Measurements from ENCODE around the gene ELFN1.
"Not testable (repeated sequence)": the region's sequence is repeated elsewhere in the genome, so short reads cannot be mapped to it uniquely, and the experiment has no call there.

Gene ELFN1

DNA sequence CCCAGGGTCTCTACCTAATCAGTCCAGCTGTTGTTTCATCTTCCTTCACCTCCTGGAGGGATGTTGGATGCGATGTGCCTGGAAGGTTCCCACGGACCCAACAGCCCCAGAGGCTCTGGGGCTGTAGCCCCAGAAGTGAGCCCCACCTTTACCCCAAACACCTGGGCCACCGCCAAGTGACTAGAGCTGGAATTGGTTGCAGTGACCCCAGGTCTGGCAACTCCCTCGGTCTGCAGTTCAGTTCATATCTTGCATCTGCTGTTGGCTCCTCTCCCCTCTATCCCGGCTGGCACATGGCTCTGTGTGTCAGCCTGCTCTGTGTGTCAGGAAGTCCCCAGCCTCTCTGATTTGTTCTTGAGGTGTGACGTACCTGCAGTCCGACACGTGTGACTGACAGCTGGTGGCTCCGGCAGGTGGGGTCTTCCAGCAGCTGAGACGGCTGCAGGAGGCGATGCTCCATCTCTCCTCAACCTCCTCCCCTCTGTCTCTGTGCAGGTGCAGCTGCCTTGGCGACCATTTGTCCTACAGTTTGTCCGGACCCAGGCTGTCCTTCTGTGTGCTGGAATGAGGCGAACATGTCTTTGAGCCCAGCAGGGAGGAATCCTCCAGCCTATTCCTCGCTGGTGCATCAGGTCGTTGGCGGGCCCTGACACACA lies 38.6 kb downstream of the ELFN1 start:
- no peak for DNase-seq (ENCODE audit: low read depth in 2 of 2)

DNA sequence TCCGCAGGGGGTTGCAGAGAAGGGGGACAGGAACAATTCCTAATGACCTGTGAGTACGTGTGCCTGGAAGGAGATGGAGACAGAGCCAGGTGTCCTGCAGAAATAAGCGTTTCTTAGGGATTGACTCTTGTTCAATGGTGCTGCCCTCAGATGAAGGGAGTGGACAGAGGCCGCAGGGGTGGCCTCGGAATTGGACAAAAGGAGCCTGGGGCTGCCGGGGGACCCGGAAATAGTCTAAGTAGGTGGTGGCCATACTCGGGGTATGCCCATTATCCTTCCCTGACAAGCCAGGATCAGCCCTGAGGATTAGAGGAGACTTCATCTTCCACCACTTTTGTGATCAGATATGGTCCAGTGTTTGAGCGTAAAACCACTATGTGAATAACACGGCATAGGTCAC lies 39.2 kb downstream of the ELFN1 start:
- no peak for DNase-seq (ENCODE audit: low read depth in 2 of 2)

DNA sequence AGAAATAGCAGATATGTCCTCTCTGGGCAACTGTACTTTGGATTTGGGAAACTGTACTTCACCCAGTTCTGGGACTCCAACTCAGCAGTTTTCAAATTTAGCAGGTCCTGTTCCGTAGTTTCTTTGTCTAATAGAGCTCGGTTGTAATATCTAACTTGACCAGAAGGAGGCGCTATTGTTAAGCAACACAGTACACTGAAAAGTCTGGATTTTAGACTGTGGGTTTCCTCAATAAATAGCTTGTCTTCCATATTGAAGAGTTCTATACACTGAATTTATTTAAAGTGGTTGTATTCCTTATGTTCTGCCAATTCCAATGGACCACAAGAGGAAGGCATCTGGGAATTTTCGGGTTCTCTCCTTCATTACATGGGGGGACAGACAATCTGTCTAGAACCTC lies 39.8 kb downstream of the ELFN1 start:
- no peak for DNase-seq (ENCODE audit: low read depth in 2 of 2)

DNA sequence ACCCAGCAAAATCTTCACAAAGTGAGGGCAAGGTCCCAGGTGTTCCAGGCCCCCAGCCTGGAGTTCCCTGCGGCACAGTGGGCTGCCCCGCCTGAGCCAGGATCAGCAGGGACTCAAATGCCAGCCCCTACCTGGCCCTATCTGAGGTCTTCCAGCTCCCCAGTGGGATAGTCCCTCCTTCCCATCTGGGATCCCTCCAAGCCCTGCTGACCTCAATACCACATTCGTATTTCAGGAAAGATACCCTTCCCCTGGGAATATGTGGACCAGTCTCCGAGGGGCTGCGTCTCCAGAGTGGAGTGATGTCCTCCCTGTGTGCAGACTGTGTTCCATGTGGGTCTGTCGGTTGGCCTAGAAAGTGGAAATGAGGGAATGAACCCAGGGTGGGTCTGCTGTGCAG lies 40.9 kb downstream of the ELFN1 start:
- no peak for DNase-seq (ENCODE audit: low read depth in 2 of 2)

DNA sequence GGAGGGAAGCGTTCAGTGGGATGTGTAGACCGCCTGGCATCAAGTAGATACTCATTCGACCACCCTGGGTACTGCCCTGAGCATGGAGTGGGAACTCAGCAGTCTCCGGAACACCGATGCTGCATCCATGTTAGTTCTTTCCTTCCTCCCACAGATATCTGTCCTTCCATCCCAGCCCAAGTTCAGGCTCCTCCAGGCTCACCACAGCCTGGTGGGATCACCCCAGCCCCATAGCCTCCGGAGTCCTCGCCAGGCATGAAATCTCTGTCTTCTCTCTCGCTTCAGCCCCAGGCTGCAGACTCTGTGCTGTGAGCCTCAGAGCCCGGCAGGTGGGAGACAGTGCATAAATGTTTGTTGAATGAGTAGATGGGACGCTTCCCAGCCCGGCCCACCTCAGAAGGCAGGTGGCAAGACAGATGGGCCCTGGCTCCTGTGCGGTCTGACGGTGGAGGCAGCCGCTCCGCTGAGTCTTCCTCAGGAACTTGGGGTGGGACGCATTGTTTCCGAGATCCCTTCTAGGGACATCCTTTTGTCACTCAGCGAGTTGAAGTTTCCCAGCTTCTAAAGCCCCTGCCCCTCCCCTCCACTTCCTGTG lies 42.9 kb downstream of the ELFN1 start:
- no peak for DNase-seq (ENCODE audit: low read depth in 2 of 2)

DNA sequence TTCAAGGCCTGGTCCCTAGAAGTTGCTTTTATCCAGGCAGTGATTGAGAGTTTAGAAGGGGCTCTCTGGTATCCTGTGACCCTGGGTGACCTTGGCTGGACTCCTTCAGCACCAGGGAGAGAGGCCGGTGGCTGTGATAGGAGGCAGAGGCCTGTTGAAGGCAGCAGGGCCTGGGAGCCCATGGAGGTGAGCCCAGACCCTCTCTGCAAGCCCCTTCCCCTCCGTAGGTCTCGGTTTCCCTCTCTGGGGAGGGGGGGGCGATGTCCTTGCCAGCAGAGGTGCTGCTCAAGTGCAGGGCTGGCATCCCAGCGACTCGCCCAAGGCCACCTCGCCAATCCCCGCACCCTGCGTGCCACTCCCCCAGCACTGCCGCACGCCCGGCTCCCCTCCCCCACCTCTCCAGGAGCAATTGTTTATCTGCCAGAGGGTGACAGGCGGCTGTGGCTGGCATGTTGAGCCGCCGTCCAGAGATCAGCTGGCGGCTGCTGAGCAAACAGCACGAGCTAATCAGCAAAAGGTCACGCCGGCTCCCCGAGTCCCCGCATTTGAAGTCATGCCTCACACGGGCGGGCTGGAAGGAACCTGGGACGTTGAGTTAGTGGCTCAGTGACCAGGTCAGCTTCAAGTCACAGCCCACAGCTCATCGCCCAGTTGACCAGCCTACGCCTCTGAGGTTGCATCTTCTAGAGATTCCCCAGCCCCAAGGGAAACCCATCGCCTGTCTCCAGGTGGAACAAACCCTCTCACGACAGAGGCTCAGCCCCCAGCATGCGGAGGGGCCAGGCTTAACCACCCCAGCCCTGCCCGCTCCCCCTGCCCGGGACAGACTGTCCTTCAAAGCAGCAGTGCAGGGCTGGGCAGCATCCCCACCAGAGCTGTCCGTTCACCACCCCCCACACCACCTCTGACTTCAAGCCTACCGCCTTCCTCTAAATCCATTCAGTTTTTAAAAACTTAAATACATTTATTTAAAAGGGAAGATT lies 43.7 kb downstream of the ELFN1 start:
- no peak for DNase-seq (ENCODE audit: low read depth in 2 of 2)

- no peak for DNase-seq (ENCODE audit: low read depth in 2 of 2)
Observed at GRCh38 chr7:1714583-1715330, 44.7 kb downstream of the ELFN1 start.

- DNase-seq (ENCODE audit: low read depth in 2 of 2), result no peak
Observed at GRCh38 chr7:1715331-1715625, 45.2 kb downstream of the ELFN1 start.

- no peak for DNase-seq (ENCODE audit: low read depth in 2 of 2)
Observed at GRCh38 chr7:1715671-1716074, 45.6 kb downstream of the ELFN1 start.

DNA sequence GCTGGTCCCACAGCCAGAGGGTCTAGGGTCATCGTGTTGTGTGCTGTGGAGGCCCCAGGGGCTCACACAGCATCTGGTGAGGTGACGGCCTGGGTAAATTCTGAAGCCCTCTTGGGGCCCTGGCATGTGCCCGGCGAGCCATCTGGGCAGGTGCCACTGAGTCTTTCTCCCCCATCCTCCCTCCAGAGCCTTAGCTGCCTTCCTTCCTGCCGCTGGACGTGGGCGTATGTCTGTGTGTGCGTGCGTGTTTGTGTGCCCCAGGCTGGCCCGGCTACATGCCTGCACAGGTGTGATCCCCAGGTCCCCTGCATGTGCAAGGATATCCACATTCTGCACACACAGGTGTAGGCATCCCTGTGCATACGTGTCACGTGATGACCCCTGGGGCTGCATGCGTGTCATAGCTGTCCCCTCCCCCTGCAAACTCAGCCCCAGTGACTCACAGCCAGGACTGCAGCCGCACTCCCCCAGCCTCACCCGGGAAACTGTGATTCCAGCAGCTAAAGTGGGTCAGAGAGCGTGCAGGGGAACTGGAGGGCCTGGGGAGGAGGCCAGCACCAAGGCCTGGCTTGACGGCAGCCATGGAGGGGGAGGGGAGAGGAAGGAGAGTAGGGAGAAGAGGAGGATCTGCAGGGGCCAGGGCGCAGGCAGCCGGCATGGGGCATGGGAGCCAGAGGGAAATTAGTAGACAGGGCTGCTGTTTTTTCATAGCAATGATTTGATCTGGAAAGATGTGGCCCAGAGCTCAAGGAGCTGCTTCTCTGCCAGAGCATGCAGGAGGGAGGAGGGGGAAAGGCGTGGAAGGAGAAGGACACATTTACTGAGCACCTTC lies 46.4 kb downstream of the ELFN1 start:
- DNase-seq (ENCODE audit: low read depth in 2 of 2), result no peak

DNA sequence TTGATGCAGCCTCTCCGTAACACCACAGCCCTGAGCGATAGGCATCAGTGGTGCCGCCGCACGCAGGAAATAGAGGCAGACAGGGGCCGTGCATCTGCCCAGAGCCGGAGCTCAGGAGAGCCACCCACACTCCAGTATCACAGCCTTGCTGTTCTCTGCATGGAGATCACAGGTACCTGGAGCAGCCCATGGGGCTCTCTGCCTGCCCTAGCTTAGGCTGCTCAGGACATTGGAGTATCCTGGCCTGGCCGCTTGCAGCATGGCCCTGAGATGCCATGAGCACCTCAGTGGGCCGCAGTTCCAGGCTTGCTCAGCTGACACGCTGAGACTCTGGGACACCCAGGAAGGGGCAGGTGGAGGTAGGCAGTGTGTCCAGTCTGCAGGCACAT lies 47.0 kb downstream of the ELFN1 start:
- DNase-seq (ENCODE audit: low read depth in 2 of 2), result no peak

DNA sequence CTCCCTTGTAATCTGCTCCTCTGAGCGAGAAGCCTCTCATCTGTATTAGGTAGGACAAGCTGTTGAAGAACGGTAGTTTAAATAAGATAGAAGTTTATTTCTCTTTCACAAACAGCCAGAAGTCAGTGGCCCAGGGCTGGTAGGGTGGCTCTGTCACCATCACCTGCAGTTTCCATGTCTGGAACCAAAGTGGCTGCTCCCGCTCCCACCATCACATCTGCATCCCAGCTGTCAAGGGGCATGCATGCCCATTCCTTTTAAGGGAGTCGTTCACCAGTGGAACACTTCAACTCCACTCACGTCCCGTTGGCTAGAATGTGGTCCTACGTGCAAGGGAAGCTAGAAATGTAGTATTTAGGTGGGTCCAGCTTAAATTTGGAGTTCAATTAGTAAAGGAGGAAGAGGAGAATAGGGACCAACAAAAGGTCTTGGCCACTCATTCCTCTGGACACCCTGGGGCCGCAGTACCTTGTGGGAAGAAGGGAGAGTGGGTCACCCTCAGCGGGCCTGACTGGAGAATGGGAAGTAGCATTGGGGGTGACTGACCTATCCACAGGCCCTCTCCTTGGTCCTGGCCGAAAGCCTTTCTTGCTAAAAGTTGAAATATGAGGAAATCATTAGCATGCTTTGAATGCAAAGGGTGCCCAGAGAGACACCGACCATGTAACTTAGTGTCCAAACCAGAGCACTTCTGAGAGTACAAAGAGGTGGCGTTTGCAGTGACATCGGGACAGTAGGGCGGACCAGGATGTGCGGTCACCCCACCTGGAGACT lies 48.0 kb downstream of the ELFN1 start:
- DNase-seq (ENCODE audit: low read depth in 2 of 2), result no peak

- not testable (repeated sequence) for DNase-seq (ENCODE audit: low read depth in 2 of 2)
Observed at GRCh38 chr7:1718850-1719249, 48.8 kb downstream of the ELFN1 start.

DNA sequence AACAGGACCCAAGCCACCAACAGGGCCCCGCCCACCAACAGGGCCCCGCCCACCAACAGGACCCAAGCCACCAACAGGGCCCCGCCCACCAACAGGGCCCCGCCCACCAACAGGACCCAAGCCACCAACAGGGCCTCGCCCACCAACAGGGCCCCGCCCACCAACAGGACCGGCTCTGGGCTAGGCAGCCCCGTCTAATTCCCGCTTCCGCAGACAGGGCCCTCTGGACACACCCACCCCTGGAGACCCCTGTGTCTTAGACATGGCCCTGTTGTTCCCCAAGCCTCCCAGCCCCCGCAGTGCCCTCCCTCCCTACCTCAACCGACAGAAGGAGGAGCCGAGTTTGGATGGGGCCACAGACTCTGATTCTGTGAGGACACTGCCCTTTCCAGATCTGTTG lies 49.2 kb downstream of the ELFN1 start:
- DNase-seq (ENCODE audit: low read depth in 2 of 2), result not testable (repeated sequence)

- DNase-seq (ENCODE audit: low read depth in 2 of 2), result no peak
Observed at GRCh38 chr7:1719913-1720312, 49.8 kb downstream of the ELFN1 start.

GRCh38 chr7:1720326-1720725 lies 50.2 kb downstream of the ELFN1 start:
- DNase-seq (ENCODE audit: low read depth in 2 of 2), result no peak

DNA sequence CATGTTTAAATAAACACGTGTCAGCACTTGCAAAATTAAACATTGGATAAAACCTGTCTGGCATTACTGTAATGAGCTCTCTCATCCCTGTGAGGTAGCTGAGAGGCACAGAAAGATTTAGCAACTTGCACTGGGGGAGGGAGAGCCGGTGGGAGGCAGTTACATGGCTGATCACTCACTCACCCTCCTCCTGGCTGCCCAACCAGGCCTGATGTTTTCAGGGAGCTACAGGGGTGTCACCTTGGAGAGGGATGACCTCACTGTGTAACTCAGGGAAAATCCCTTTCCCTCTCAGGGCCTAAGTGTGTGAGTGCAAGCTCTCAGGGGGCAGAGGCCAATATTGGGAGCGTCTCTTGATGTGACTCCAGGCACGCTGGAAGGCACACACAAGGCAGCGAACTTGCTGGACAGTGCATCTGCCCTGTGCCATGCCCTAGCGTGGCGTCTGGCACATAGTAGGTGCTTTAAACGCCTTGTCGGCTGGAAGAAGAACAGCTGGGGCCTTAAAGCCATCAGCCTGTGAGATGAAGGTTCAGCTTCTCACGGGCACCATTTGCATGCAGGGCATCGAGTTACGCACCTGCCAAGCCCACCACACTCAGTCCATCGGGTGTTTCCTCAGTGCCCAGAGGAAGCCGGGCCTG lies 51.1 kb downstream of the ELFN1 start:
- DNase-seq (ENCODE audit: low read depth in 2 of 2), result no peak

- no peak for DNase-seq (ENCODE audit: low read depth in 2 of 2)
Observed at GRCh38 chr7:1723254-1723653, 53.2 kb downstream of the ELFN1 start.

DNA sequence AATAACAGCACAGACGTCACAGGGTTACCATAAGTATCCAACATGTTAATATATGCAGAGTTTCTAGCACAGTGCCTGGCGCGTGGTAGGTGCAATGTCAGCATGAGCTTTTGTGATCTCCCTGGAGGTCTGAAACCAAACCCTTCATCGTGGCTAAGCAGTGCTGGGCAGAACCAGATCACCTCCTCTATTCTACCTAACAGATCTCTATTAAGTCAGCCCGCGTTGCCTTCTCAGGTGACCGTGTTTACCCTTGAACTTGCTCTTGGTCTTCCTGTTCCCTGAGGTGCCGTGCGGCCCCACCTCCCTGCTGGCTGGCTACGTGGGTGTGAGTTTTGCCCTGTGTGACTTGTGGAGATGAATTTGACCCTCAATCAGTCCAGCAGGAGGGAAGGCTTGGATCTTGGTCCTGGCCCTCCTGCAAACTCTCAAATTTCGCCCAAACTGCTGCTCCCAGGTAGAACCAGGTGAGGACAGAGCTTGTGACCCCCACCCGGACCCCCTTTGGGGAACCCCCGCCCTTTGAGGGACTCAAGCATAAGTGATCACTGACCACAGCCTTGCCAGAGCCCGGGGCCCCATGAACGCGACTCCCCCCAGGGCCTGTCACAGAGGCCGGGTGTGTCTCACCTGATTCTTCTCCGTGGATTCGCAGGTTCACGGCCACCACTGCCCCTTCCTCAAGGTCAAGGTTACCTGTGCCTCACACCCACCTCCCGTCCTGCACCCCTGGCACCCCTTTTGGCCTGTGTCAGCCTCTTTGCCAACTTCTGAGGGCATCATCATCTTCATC lies 54.2 kb downstream of the ELFN1 start:
- no peak for DNase-seq (ENCODE audit: low read depth in 2 of 2)
